ENCODE data around the gene SUPT5H.
"Not testable (repeated sequence)": the region's sequence is repeated elsewhere in the genome, so short reads cannot be mapped to it uniquely, and the experiment has no call there.

The SUPT5H gene

GRCh38 chr19:39469036-39469435, 23.7 kb downstream of the SUPT5H start:
- FAIRE-seq, result no peak

GRCh38 chr19:39469567-39469966, 24.2 kb downstream of the SUPT5H start:
- no peak for FAIRE-seq

- no peak for FAIRE-seq
Observed at GRCh38 chr19:39470724-39471339, 25.4 kb downstream of the SUPT5H start.

- no peak for FAIRE-seq
Observed at GRCh38 chr19:39471756-39472536, 26.6 kb downstream of the SUPT5H start.

GRCh38 chr19:39472746-39473442, 27.5 kb downstream of the SUPT5H start:
- no peak for FAIRE-seq

GRCh38 chr19:39473443-39473960, 28.1 kb downstream of the SUPT5H start:
- no peak for FAIRE-seq

- no peak for FAIRE-seq
Observed at GRCh38 chr19:39474139-39474620, 28.8 kb downstream of the SUPT5H start.

- no peak for FAIRE-seq
Observed at GRCh38 chr19:39475748-39476147, 30.4 kb downstream of the SUPT5H start.

GRCh38 chr19:39479319-39479801, 34.0 kb downstream of the SUPT5H start:
- not testable (repeated sequence) for FAIRE-seq

- no peak for FAIRE-seq
Observed at GRCh38 chr19:39479916-39480315, 34.5 kb downstream of the SUPT5H start.

GRCh38 chr19:39480337-39481228, 35.2 kb downstream of the SUPT5H start, which contains the start of gene TIMM50:
TSS of gene TIMM50 (plus strand) at chr19:39480838. CDS start at chr19:39480854, 16 bp downstream.
- no peak for FAIRE-seq

GRCh38 chr19:39481229-39481545, 35.8 kb downstream of the SUPT5H start:
- no peak for FAIRE-seq

GRCh38 chr19:39481676-39482075, 36.3 kb downstream of the SUPT5H start:
- FAIRE-seq, result no peak

GRCh38 chr19:39483141-39483540, 37.8 kb downstream of the SUPT5H start:
- FAIRE-seq, result no peak

- no peak for FAIRE-seq
Observed at GRCh38 chr19:39489756-39490155, 44.4 kb downstream of the SUPT5H start.

GRCh38 chr19:39492225-39492624, 46.8 kb downstream of the SUPT5H start:
- no peak for FAIRE-seq

- FAIRE-seq, result no peak
Observed at GRCh38 chr19:39492788-39493187, 47.4 kb downstream of the SUPT5H start.

- no peak for FAIRE-seq
Observed at GRCh38 chr19:39494661-39495060, 49.3 kb downstream of the SUPT5H start.

- FAIRE-seq, result no peak
Observed at GRCh38 chr19:39496063-39496462, 50.7 kb downstream of the SUPT5H start.

- no peak for FAIRE-seq
Observed at GRCh38 chr19:39497701-39497995, 52.3 kb downstream of the SUPT5H start.

GRCh38 chr19:39497996-39498797, 52.8 kb downstream of the SUPT5H start:
- no peak for FAIRE-seq

Data from colon (tissue), 2 donors.